Measurements from ENCODE around the gene ADH4.
"Not testable (repeated sequence)": the region's sequence is repeated elsewhere in the genome, so short reads cannot be mapped to it uniquely, and the experiment has no call there.

ADH4 gene

DNA sequence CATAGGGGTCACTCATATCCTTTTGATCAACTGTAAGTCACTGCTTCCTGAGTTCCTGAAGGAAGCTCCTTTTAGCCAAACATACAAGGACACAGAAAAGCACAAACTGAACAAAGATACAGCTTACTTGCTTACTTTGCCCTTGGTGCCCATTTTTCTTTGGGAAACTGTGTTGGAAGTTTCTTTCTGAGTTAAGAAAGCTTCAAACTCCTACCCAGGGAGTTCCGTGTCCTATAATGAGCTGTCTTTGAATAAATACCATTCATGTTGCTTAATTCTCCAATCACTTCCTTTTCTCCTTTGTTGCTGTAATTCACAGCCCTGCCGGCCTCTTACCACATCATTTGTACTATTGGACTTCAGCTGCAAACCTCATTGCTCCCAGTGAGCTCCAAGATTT, at the start of gene ADH4:
TSS of gene ADH4 (minus strand) at position 228 of the 400 bp plus-strand sequence. CDS start at position 153, 75 bp downstream.
- no peak for DNase-seq

DNA sequence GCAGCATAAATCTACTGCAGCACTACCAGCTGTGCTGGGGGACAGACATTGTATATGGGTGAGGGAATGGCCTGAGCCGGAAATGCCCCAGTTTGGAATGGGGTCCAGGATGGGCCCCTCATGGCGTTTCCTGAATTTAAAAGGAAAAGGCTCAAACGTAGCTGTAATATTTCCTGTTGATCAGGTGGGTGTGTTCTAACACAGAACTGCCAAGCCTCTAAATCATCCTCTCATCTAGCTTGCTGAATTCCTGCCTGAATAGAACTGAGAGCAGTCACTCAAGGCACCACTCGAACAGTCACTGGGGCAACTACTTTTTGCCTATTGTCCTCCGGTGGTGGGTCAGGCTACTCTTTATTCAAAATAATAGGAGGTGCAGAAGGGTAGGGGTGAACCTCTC, 46.2 kb upstream of the ADH4 start:
- no peak for DNase-seq

DNA sequence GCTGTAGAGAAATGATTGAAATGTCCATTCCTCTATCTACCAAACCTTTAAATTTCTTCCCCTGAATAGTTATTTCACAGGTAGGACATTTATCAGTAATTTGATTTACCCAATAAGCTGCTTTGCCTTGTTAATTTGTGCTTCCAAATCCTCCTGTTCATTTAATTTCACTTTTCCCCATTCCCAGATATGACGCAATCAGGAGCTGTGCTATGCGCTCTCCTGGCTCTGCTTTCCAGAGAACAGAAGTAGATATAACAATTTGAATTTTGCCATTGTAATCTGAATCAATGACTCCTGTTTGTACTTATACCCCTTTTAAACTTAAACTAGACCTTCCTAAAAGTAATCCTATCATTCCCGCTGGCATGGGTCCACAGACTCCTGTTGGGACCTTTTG, 45.8 kb upstream of the ADH4 start:
- not testable (repeated sequence) for DNase-seq

- no peak for DNase-seq
These were observed 41.9 kb upstream of the ADH4 start for GRCh38 chr4:99186029-99186428.

GRCh38 chr4:99185581-99185980, 41.5 kb upstream of the ADH4 start:
- DNase-seq, result no peak

DNA sequence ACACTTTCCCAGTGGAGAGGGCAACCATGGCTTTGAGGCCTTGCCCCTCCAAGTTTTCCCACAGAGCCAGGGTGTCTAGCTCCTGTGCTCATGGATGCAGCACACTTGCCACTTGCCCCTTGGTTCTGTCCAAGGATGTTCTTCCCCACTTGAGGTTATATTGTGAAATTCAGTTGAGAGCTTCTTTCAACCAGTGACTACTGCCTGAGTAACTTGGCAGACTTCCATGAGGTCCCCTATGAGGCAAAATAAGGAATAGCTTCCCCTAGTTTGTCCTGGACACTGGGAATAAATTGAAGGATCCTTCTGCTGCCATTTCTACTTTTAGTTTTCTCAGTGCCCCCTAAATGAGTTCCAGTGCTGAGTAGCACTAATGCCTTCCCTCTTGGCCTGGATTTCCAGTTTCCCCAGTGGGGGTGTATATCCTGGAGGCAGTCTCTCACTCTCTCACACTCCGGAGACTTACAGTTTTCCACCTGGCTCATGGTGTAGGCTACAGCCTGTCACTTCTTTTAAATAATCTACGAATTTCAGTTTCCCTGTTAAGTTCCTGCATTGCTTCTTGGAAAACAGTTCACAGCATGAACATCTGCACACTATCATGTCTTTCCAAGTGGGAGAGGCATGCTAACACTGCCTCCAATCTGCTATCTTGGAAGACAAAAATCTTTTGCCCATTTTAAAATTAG, 36.4 kb upstream of the ADH4 start:
- no peak for DNase-seq

DNA sequence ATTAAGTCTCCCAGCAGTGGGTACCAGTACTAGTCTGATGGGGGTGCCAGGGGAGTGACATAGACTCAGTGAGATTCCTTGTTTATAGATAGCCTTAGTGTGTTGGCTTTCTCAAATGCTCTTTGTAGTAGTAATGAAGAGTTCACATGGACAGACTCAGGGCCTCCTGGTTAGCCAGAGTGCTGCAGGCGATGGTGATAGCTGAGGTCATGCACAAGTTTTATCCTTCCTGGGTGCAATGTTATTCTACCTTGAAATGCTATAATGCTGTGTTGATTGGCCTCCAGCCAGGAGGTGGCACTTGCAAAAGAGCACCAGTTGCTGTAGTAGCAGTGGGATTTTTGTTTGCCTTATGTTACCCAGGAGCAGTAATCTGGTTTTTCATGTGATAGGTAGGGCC, 35.5 kb upstream of the ADH4 start:
- DNase-seq, result no peak

GRCh38 chr4:99179178-99179577, 35.1 kb upstream of the ADH4 start:
- DNase-seq, result no peak

GRCh38 chr4:99166544-99166943, 22.4 kb upstream of the ADH4 start:
- no peak for DNase-seq

GRCh38 chr4:99165978-99166377, 21.9 kb upstream of the ADH4 start:
- DNase-seq, result no peak

DNA sequence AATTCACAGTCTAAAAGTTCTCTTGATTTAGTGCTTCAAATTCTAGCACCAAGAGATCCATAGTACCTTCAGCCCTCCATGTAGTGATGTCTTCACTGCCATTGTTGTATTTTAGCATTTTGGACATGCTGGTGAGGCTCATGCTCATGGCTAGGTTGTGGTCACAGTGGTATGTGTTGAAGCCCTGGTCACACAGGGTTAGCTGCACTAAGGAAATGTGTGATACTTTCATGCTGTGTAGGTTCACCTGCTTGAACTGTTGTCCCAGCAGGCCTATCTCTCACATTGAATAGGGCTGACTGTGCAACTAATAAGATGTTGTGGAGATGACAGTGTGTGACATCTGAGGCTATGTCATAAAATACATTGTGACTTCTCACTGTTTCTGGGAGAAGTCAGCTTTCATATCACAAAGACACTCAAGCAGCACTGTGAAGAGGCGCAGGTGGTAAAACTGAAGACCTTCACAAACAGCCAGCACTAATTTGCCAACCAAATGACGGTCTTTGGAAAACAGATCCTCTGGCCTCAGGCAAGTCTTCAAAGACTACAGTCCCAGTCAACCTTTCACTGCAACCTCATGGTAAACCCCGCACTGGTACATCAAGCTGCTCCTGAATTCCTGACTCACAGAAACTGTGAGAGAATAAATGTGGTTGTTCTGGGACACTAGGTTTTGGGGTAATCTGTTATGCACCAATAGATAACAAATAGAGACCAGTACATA, 17.4 kb upstream of the ADH4 start:
- no peak for DNase-seq

GRCh38 chr4:99159699-99160098, 15.6 kb upstream of the ADH4 start:
- DNase-seq, result no peak

DNA sequence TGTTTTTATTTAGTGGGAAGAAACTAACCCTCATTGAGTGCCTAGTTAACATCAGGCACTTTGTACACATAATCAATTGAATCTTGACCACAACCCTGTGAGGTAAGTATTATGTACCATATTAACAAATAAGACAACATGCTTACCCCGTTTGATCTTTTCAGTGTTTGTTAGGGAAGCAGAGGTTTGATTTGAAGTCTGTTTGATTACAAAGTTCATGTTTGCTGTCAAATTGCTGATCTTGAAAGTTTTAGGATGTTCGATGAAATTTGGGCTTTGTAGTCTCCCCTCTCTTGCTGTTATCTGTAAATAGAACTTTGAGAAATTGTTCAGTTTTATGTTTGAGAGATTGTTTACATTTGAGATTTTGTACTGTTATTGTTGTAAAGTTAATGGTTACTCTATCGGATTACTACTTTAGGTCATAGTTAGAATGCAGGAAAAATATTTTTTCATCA, 13.4 kb upstream of the ADH4 start:
- DNase-seq, result no peak

DNA sequence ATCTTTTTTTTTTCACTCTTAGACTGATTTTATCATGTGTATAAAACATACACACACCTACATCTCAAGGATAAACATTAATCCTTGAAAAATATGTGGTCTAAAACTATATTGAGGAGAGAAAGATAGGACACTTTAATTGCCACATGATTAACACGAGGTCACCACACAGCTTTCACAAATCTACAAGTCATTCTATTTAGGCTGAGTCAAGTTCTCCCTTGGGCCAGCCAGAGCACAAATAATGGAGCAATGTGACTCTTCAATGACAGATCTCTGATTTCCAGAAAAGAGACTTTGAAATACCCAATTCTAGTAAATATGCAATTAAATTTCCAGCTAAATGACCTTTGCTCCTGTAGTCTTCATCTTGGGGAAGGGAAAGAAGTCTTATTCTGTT, 12.9 kb upstream of the ADH4 start:
- no peak for DNase-seq

DNA sequence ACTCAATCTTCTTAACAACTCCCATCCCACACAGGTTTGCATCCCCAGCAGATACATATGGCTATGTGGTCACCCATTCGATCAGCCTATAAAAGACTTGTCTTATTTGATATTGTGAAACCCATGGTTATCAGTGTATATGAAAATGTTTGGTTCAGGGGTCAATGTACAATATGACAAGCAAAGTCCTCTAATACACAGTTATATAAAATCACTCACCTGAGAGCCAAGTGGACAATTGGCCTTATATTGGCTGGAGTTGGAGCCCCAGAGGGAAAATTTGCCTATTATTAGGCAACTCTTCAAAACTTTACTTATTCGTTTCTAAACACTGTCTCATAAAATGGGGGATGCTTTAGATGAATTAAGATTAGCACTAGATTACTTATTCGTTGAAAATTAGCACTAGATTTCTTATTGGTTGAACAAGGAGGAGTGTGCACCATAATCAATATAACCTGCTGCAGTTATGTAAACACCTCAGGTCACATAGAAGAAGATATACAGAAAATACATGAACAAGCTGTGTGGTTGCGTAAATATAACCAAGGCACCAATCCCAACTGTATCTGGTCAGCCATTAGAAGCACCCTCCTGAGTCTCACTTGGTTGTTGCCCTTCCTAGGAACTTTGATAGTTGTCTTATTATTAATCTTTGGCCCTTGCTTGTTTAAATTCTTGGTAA, 10.7 kb upstream of the ADH4 start:
- DNase-seq, result no peak

- DNase-seq, result no peak
These were observed 7.9 kb upstream of the ADH4 start for GRCh38 chr4:99151995-99152394.

DNA sequence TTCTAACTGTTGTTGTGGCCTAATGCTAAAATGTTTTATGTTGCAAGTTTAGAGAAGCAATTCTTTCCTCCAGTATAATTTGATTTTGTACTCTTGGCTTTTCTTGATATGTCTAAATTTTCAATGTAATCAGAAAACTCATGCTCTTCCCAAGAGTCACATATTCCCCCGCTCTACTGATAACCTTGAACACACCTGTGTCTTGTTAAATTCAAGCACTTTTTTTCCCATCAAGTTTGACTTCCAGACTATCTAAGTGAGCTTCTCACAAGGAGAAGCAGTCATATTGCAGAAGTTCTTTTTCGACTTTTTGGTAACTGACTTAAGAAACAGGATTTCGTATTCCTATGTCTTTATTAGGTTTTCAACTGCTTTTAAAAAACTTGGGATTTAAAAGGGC, 7.4 kb upstream of the ADH4 start:
- DNase-seq, result no peak

GRCh38 chr4:99149426-99150019, 5.4 kb upstream of the ADH4 start:
- no peak for DNase-seq

DNA sequence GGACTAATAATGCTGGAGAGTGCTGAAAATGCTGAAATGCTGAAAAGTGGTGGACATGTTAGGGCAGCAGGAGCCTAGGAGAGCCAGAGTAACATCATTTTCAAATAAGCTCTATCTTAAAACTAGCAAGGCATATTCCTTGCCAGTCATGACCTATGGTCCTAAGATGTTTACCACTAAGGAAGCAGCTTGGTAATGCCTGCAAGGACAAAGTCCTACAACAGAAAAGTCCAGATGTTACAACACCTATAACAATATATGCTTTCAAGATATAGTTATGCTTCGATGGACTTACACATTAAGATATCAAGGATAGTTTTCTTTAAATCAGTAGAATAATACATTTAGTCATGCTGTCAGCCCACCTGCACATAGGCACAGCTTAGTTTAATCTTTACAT, 4.5 kb upstream of the ADH4 start:
- no peak for DNase-seq

DNA sequence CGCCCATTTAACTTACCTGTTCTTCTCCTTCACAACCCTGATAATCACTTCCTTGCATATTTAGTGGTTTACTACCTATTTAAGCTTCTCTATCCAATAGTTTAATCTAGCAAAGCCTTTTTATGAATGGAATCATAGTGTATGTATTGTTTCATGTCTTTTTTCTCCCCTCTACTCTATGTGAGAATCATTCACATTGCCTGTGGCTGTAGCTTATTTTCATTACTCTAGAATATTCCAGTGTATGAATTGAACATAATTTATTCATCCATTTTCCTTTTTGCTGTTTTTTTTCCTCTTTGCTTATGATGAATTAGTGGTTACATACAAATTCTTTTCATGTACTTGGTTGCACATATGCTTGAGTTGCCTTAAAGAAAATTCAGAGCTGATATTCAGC, 490 bp upstream of the ADH4 start:
- DNase-seq, result no peak

DNA sequence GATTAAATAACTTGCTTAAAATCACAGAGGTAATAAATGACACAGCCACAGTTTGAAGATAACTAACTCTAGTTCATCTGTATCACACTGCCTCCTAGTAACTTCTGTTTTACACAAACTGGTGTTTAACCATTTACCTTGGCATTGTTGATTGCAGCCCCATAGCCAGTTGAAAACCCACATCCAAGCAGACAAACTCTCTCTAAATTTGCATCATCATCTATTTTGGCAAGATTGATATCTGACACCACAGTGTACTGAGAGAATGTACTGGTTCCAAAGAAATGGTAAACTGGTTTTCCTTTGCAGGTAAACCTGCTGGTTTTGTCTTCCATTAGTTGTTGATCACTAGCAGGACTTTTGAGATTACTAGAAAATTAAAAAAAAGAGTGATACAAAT, 7.8 kb downstream of the ADH4 start:
- DNase-seq, result no peak

DNA sequence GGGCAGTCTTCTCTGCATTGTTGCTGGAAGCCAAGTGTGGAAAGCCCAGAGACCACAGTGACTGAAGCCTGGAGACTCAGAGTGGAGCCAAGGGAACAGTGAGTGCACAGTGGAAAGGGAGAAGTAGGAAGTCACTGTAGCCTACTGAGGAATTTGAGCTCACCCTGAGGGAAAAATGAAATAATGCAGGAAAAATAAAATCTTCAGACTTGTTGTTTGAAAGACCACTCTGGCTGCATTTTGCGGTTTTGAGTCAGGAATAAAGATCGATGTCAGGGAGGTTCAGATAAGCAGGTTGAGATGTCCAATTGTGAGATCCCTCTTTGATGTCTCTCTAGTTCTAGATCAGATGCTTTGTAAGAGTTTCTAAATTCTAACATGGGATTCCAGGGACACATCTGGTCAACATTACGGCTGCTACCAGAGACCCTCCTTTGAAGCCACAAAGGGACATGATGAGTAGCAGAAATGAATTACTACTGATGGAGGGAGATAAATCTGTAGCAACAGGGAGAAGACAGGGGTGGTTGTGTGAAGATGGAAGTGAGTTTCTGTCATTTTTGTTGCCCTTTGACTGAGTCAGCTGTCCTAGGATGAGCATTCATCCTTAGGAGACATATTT, 8.4 kb downstream of the ADH4 start:
- DNase-seq, result no peak

GRCh38 chr4:99134586-99134985, 9.5 kb downstream of the ADH4 start:
- no peak for DNase-seq

Data from NCI-H748 treated with DMSO at 0.1 percent for 48 hours (cell line).